NK-92 treated with Interleukin-12 subunit alpha and Interleukin-12 subunit beta, amount 100 ng/mL, for 24 hours (cell line): ENCODE results near the gene FIGN.

ENCODE experiments used
- DNase-seq: peaks from one replicate; lab custom pipeline; 2025; lab: John Stamatoyannopoulos, UW

FIGN gene

GRCh38 chr2:163558251-163559021 is 177.4 kb downstream of the FIGN start:
- no peak for DNase-seq

GRCh38 chr2:163556511-163556910 is 179.3 kb downstream of the FIGN start:
- DNase-seq: no peak

- no peak for DNase-seq
These were observed 180.9 kb downstream of the FIGN start for GRCh38 chr2:163554864-163555263.

GRCh38 chr2:163553601-163554000 is 182.2 kb downstream of the FIGN start:
- no peak for DNase-seq

- no peak for DNase-seq
These were observed 183.1 kb downstream of the FIGN start for GRCh38 chr2:163552758-163553157.

- no peak for DNase-seq
These were observed 184.0 kb downstream of the FIGN start for GRCh38 chr2:163551616-163552373.

- DNase-seq: no peak
These were observed 186.8 kb downstream of the FIGN start for GRCh38 chr2:163548970-163549369.
